ENCODE measurements around the gene ZXDB. TPM values are rescaled to one million over a fixed set of nuclear protein-coding genes. Genes with fewer than 3 reads are reported as not detected.
"Not testable (repeated sequence)": the region's sequence is repeated elsewhere in the genome, so short reads cannot be mapped to it uniquely, and the experiment has no call there.

The ZXDB gene
- polyA plus RNA-seq, 1 donor (not counting 4 experiments of a cell fraction or from before 2014, with no cell fraction given), result 6.4 TPM

DNA sequence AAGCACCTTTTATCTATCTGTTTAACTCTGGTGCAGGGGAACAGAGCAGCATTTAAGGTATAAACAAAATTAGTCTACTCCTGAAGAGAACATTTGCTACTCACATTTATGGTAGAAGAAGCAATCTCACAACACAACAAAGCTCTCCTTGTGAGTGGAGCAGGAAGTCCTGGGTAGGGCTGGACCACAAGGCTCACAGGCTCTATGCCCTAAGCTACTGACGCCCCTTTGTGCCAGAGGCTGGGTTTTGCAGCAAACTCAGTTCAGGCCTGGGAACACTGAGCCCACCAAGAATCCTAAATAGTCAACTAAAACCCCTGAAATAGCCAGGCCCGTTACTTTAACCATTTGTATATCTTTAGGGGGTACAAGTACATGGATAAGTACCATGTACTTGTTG lies 4.7 kb upstream of the ZXDB start:
- Histone ChIP-seq H3K9me1 (ENCODE audit: control insufficient read depth, extremely low read depth, insufficient read depth, low read length) (no peaks in the 10 kb centered on the region), H3K27me3 (ENCODE audit: control insufficient read depth, extremely low read depth, insufficient read depth, low read length) (no peaks in the 10 kb centered on the region), H3K4me2 (ENCODE audit: control insufficient read depth, extremely low read depth, insufficient read depth, low read depth, low read length) (no peak overlapping the region), H3K9me3 (ENCODE audit: control insufficient read depth, low read depth, low read length) (no peaks in the 10 kb centered on the region), H3K79me2 (ENCODE audit: control insufficient read depth, insufficient read depth, low read length) (no peaks in the 10 kb centered on the region), H2AFZ (ENCODE audit: control insufficient read depth, low read length) (no peak overlapping the region), H4K20me1 (ENCODE audit: control insufficient read depth, extremely low read depth, insufficient read depth, low read length) (no peaks in the 10 kb centered on the region), H3K9ac (ENCODE audit: control insufficient read depth, extremely low read depth, insufficient read depth, low read length) (no peak overlapping the region), H3K36me3 (ENCODE audit: control insufficient read depth in 2 of 2, extremely low read depth in 1 of 2, insufficient read depth in 2 of 2, low read length in 2 of 2) (no peaks in the 10 kb centered on the region), H3K4me3 (ENCODE audit: control insufficient read depth in 2 of 3, extremely low read depth in 1 of 3, insufficient read depth in 2 of 3, low read depth in 1 of 3, low read length in 3 of 3) (no peak overlapping the region), H3K4me1 (ENCODE audit: control insufficient read depth, extremely low read depth, insufficient read depth, low read length) (peaks cover 4% of the 10 kb centered on the region), H3K27ac (ENCODE audit: control insufficient read depth, insufficient read depth, low read length) (no peak overlapping the region)
- dilution Hi-C loops (cut with MboI; ENCODE audit: extremely low pct_ligation_motif_present, low sequenced_read_pairs), result no loop called here
- no peak for TF ChIP-seq EZH2 (IDR thresholded peaks at IDR 0.05; ENCODE audit: low read length)
- TF ChIP-seq, protein P1, sequence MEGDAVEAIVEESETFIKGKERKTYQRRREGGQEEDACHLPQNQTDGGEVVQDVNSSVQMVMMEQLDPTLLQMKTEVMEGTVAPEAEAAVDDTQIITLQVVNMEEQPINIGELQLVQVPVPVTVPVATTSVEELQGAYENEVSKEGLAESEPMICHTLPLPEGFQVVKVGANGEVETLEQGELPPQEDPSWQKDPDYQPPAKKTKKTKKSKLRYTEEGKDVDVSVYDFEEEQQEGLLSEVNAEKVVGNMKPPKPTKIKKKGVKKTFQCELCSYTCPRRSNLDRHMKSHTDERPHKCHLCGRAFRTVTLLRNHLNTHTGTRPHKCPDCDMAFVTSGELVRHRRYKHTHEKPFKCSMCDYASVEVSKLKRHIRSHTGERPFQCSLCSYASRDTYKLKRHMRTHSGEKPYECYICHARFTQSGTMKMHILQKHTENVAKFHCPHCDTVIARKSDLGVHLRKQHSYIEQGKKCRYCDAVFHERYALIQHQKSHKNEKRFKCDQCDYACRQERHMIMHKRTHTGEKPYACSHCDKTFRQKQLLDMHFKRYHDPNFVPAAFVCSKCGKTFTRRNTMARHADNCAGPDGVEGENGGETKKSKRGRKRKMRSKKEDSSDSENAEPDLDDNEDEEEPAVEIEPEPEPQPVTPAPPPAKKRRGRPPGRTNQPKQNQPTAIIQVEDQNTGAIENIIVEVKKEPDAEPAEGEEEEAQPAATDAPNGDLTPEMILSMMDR (optimal IDR thresholded peaks at IDR 0.05 in 1 of 3, IDR thresholded peaks at IDR 0.05 in 1 of 3, conservative IDR thresholded peaks at IDR 0.05 in 1 of 3; ENCODE audit: extremely low read depth in 1 of 3, insufficient read depth in 2 of 3, low read length in 3 of 3), result no peak
- no peak for DNase-seq (ENCODE audit: low read depth, low spot score)
- no peak for FAIRE-seq

DNA sequence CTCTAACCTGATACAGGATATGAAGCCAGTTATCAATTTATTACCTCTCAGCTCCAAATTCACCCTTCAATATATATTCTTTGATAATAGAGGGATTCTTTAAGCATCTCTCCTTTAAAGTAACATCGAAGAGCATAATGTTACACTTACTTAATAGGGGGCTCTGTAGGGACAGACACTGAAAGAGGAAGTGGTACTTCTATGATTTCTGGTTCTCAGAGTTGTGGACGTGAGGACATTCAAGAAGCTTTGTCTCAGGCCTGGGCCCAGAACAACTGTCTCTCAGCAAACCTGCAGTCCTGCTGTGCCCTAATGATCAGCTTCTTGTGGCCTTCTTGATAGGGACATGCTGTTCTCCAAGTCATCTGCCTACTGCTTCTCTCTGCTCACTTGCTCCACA lies 4.2 kb upstream of the ZXDB start:
- DNase-seq (ENCODE audit: low read depth, low spot score) (no peak), FAIRE-seq (no peak)
- H3K4me1 ChIP-seq (ENCODE audit: control insufficient read depth, extremely low read depth, insufficient read depth, low read length), result peaks cover 4% of the 10 kb centered on the region
- no peak overlapping the region for H3K4me2 ChIP-seq (ENCODE audit: control insufficient read depth, extremely low read depth, insufficient read depth, low read depth, low read length)
- no peak overlapping the region for H2AFZ ChIP-seq (ENCODE audit: control insufficient read depth, low read length)
- no peaks in the 10 kb centered on the region for H3K9me1 ChIP-seq (ENCODE audit: control insufficient read depth, extremely low read depth, insufficient read depth, low read length)
- no peaks in the 10 kb centered on the region for H3K9me3 ChIP-seq (ENCODE audit: control insufficient read depth, low read depth, low read length)
- H3K4me3 ChIP-seq (ENCODE audit: control insufficient read depth in 2 of 3, extremely low read depth in 1 of 3, insufficient read depth in 2 of 3, low read depth in 1 of 3, low read length in 3 of 3), result no peak overlapping the region
- TF ChIP-seq EZH2 (IDR thresholded peaks at IDR 0.05; ENCODE audit: low read length), result no peak
- TF ChIP-seq, protein P1 (optimal IDR thresholded peaks at IDR 0.05 in 1 of 3, IDR thresholded peaks at IDR 0.05 in 1 of 3, conservative IDR thresholded peaks at IDR 0.05 in 1 of 3; ENCODE audit: extremely low read depth in 1 of 3, insufficient read depth in 2 of 3, low read length in 3 of 3), result no peak
- H3K36me3 ChIP-seq (ENCODE audit: control insufficient read depth in 2 of 2, extremely low read depth in 1 of 2, insufficient read depth in 2 of 2, low read length in 2 of 2), result no peaks in the 10 kb centered on the region
- H3K79me2 ChIP-seq (ENCODE audit: control insufficient read depth, insufficient read depth, low read length), result no peaks in the 10 kb centered on the region
- H3K9ac ChIP-seq (ENCODE audit: control insufficient read depth, extremely low read depth, insufficient read depth, low read length), result no peak overlapping the region
- no peak overlapping the region for H3K27ac ChIP-seq (ENCODE audit: control insufficient read depth, insufficient read depth, low read length)
- dilution Hi-C loops (cut with MboI; ENCODE audit: extremely low pct_ligation_motif_present, low sequenced_read_pairs), result no loop called here
- no peaks in the 10 kb centered on the region for H4K20me1 ChIP-seq (ENCODE audit: control insufficient read depth, extremely low read depth, insufficient read depth, low read length)
- no peaks in the 10 kb centered on the region for H3K27me3 ChIP-seq (ENCODE audit: control insufficient read depth, extremely low read depth, insufficient read depth, low read length)

DNA sequence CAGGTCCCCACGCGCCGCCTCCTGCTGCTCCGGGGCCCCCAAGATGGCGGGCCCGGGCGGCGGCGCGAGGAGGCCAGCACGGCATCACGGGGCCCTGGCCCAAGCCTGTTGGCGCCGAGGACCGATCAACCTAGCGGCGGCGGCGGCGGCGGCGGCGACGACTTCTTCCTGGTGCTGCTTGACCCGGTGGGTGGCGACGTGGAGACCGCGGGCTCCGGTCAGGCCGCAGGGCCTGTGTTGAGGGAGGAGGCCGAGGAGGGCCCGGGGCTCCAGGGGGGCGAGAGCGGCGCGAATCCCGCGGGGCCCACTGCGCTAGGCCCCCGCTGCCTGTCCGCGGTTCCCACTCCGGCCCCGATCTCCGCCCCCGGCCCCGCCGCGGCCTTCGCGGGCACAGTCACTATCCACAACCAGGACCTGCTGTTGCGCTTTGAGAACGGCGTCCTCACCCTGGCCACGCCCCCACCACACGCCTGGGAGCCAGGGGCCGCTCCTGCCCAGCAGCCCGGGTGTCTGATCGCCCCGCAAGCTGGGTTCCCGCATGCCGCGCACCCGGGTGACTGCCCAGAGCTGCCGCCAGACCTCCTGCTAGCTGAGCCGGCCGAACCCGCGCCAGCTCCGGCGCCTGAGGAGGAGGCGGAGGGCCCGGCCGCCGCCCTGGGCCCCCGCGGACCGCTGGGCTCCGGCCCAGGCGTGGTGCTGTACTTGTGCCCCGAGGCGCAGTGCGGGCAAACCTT lies 516 bp downstream of the ZXDB start:
- H3K4me2 ChIP-seq (ENCODE audit: control insufficient read depth, extremely low read depth, insufficient read depth, low read depth, low read length), result peak overlapping the region; percentile 62
- H3K4me1 ChIP-seq (ENCODE audit: control insufficient read depth, extremely low read depth, insufficient read depth, low read length), result peaks cover 16% of the 10 kb centered on the region
- peak overlapping the region; percentile 71 for H3K9ac ChIP-seq (ENCODE audit: control insufficient read depth, extremely low read depth, insufficient read depth, low read length)
- H3K9me1 ChIP-seq (ENCODE audit: control insufficient read depth, extremely low read depth, insufficient read depth, low read length); H3K36me3 ChIP-seq (ENCODE audit: control insufficient read depth in 2 of 2, extremely low read depth in 1 of 2, insufficient read depth in 2 of 2, low read length in 2 of 2); H2AFZ ChIP-seq (ENCODE audit: control insufficient read depth, low read length); H4K20me1 ChIP-seq (ENCODE audit: control insufficient read depth, extremely low read depth, insufficient read depth, low read length); dilution Hi-C loops (cut with MboI; ENCODE audit: extremely low pct_ligation_motif_present, low sequenced_read_pairs); H3K9me3 ChIP-seq (ENCODE audit: control insufficient read depth, low read depth, low read length); FAIRE-seq; DNase-seq (ENCODE audit: low read depth, low spot score); H3K27me3 ChIP-seq (ENCODE audit: control insufficient read depth, extremely low read depth, insufficient read depth, low read length): not testable (repeated sequence)
- H3K4me3 ChIP-seq (ENCODE audit: control insufficient read depth in 2 of 3, extremely low read depth in 1 of 3, insufficient read depth in 2 of 3, low read depth in 1 of 3, low read length in 3 of 3), result peak overlapping the region; percentile 19 to 46 (median 40)
- peak overlapping the region; percentile 49 for H3K27ac ChIP-seq (ENCODE audit: control insufficient read depth, insufficient read depth, low read length)
- peaks cover 12% of the 10 kb centered on the region for H3K79me2 ChIP-seq (ENCODE audit: control insufficient read depth, insufficient read depth, low read length)

DNA sequence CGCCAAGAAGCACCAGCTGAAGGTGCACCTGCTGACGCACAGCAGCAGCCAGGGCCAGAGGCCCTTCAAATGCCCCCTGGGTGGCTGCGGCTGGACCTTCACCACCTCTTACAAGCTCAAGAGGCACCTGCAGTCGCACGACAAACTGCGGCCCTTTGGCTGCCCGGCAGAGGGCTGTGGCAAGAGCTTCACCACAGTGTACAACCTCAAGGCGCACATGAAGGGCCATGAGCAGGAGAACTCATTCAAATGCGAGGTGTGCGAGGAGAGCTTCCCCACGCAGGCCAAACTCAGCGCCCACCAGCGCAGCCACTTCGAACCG lies 1.0 kb downstream of the ZXDB start:
- DNase-seq (ENCODE audit: low read depth, low spot score); H3K9me1 ChIP-seq (ENCODE audit: control insufficient read depth, extremely low read depth, insufficient read depth, low read length); H3K27me3 ChIP-seq (ENCODE audit: control insufficient read depth, extremely low read depth, insufficient read depth, low read length); H4K20me1 ChIP-seq (ENCODE audit: control insufficient read depth, extremely low read depth, insufficient read depth, low read length); FAIRE-seq; H2AFZ ChIP-seq (ENCODE audit: control insufficient read depth, low read length); H3K9me3 ChIP-seq (ENCODE audit: control insufficient read depth, low read depth, low read length); H3K36me3 ChIP-seq (ENCODE audit: control insufficient read depth in 2 of 2, extremely low read depth in 1 of 2, insufficient read depth in 2 of 2, low read length in 2 of 2); dilution Hi-C loops (cut with MboI; ENCODE audit: extremely low pct_ligation_motif_present, low sequenced_read_pairs): not testable (repeated sequence)
- peaks cover 16% of the 10 kb centered on the region for H3K4me1 ChIP-seq (ENCODE audit: control insufficient read depth, extremely low read depth, insufficient read depth, low read length)
- H3K79me2 ChIP-seq (ENCODE audit: control insufficient read depth, insufficient read depth, low read length), result peaks cover 17% of the 10 kb centered on the region
- peak overlapping the region; percentile 62 for H3K4me2 ChIP-seq (ENCODE audit: control insufficient read depth, extremely low read depth, insufficient read depth, low read depth, low read length)
- peak overlapping the region; percentile 49 for H3K27ac ChIP-seq (ENCODE audit: control insufficient read depth, insufficient read depth, low read length)
- peak overlapping the region; percentile 19 to 46 (median 40) for H3K4me3 ChIP-seq (ENCODE audit: control insufficient read depth in 2 of 3, extremely low read depth in 1 of 3, insufficient read depth in 2 of 3, low read depth in 1 of 3, low read length in 3 of 3)
- H3K9ac ChIP-seq (ENCODE audit: control insufficient read depth, extremely low read depth, insufficient read depth, low read length), result peak overlapping the region; percentile 71

Measured in keratinocyte (primary cell).